ES-I3 (cell line): ENCODE data around the gene ZCCHC7.
"Not testable (repeated sequence)": the region's sequence is repeated elsewhere in the genome, so short reads cannot be mapped to it uniquely, and the experiment has no call there.

Source experiments
- H3K36me3 ChIP-seq: 2 replicates; pipeline ENCODE4 v1.6.1; 2013; ENCODE audit warnings: mild to moderate bottlenecking, low read length, control low read depth, moderate library complexity; ENCODE audit not compliant: insufficient read depth
- H3K4me1 ChIP-seq: 2 replicates; pipeline ENCODE4 v1.6.1; 2013; ENCODE audit warnings: mild to moderate bottlenecking, control low read depth, low read length; ENCODE audit not compliant: insufficient read depth
- H3K9ac ChIP-seq: 2 replicates; pipeline ENCODE4 v1.6.1; 2013; ENCODE audit warnings: low read depth, mild to moderate bottlenecking, low read length, moderate library complexity
- H3K9me3 ChIP-seq: 2 replicates; pipeline ENCODE4 v1.6.1; 2013; ENCODE audit warnings: mild to moderate bottlenecking, low read length, moderate library complexity; ENCODE audit not compliant: control insufficient read depth, insufficient read depth

The ZCCHC7 gene

GRCh38 chr9:37287317-37287716 is 166.9 kb downstream of the ZCCHC7 start:
- Histone ChIP-seq H3K36me3 (no peaks in the 10 kb centered on the region), H3K4me1 (peaks cover 12% of the 10 kb centered on the region), H3K9me3 (no peaks in the 10 kb centered on the region), H3K9ac (no peak overlapping the region)

- Histone ChIP-seq H3K9me3 (no peaks in the 10 kb centered on the region), H3K4me1 (peaks cover 5% of the 10 kb centered on the region), H3K9ac (no peak overlapping the region), H3K36me3 (no peaks in the 10 kb centered on the region)
Observed at GRCh38 chr9:37289631-37290030, 169.3 kb downstream of the ZCCHC7 start.

DNA sequence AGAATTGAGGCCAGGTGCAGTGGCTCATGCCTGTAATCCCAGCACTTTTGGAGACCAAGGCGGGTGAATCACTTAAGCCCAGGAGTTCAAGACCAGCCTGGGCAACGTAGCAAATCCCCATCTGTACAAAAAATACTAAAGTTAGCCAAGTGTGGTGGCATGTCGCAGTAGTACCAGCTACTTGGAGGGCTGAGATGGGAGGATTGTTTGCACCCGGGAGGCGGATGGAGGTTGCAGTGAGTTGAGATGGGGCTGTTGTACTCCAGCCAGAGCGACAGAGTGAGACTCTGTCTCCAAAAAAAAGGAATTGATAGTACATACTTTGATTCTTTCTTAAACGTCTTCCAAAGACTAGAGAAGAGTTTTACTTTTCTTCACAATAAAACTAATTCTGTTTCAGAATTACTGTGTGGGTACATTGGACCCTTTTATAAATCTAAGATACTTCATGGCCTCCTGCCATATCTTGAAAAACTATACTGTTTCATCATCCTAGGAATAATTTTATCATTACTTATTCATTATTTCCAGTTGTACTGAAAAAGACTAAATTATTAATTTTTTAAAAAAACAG is 170.1 kb downstream of the ZCCHC7 start:
- Histone ChIP-seq H3K9ac (no peak overlapping the region), H3K36me3 (no peaks in the 10 kb centered on the region), H3K9me3 (no peaks in the 10 kb centered on the region), H3K4me1 (peaks cover 5% of the 10 kb centered on the region)

GRCh38 chr9:37290940-37291485 is 170.6 kb downstream of the ZCCHC7 start:
- Histone ChIP-seq H3K9ac (no peak overlapping the region), H3K9me3 (no peaks in the 10 kb centered on the region), H3K4me1 (peaks cover 5% of the 10 kb centered on the region), H3K36me3 (no peaks in the 10 kb centered on the region)

- not testable (repeated sequence) for H3K9me3 ChIP-seq, H3K36me3 ChIP-seq, H3K4me1 ChIP-seq, H3K9ac ChIP-seq
Observed at GRCh38 chr9:37291612-37292238, 171.4 kb downstream of the ZCCHC7 start.

DNA sequence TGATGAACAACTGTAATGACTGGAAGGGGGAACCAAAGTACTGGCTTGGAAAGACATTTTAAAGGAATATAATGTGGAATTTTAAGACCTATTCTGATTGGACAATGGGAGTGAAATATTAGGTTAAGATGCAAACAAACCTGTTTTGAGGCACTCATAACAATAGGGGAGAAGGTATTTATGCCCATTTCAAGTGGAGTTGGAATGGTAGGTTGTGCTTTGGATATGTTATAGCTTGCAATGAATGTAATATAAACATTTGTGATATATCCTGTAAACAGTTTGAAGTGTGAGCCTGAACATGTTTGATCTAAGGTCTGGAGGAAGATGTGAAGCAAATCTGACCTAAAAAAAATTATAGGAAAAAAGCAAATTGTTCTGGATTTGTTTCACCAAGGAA is 172.5 kb downstream of the ZCCHC7 start:
- H3K9me3 ChIP-seq, result no peaks in the 10 kb centered on the region
- H3K9ac ChIP-seq, result no peak overlapping the region
- H3K4me1 ChIP-seq, result peaks cover 5% of the 10 kb centered on the region
- H3K36me3 ChIP-seq, result no peaks in the 10 kb centered on the region

DNA sequence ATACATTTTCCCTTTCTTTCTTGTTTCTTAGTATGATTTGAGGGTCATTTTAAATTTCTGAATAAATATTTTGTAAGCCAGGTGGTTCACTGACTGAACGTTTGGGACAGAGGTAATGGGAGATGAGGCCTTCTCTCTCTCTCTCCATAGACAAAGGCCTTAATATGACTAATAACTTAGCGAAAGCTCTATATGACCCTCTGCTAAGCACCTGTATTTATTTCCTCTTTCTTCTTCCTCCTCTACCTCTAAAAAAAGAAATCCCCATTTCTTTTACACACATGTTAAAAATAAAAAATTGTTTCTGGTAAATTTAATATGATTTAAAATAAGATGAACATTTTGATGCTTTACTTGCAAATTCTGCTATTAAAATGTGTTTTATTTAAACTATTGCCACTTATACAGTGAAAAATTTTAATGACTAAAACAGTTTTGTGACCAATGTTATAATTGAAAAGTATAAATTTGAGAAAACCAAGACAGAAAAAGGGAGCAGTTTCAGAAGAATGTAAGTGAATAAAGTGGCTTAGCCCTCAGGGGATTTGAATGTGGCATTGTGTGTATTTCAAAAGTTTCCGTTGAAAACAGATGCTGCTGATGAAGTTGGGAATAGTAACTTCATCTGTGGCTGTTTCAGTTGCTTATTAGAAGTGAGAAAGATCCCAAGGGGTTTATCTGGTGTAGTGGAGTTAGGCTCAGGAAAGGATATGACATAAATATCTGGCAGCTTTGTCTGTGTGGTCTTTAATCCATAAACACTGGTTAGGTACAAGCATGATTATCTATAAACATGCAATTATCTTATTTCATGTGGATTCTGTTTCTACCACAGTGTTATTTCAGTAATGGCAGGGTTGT is 173.5 kb downstream of the ZCCHC7 start:
- Histone ChIP-seq H3K9ac (no peak overlapping the region), H3K9me3 (no peaks in the 10 kb centered on the region), H3K4me1 (peaks cover 5% of the 10 kb centered on the region), H3K36me3 (no peaks in the 10 kb centered on the region)

- Histone ChIP-seq H3K4me1 (peaks cover 5% of the 10 kb centered on the region), H3K9ac (no peak overlapping the region), H3K36me3 (no peaks in the 10 kb centered on the region), H3K9me3 (no peaks in the 10 kb centered on the region)
Observed at GRCh38 chr9:37295178-37295577, 174.8 kb downstream of the ZCCHC7 start.

DNA sequence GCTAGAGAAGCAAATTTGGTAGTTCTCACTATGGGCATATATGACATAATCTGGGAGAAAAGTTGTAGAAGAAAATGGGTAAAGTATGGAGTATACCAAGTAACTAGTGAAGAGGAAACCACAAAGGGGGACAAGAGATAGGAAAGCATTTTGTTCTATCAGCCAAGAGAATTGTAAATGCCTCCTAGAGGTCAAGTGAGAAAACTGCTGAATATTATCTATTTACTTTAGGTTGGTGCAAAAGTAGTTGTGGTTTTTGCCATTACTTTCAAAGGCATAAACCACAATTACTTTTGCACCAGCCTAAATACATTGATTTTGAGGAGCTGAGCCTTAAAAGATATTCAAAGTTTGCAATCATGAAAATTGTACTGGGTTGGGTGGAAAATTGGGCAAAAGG is 175.4 kb downstream of the ZCCHC7 start:
- H3K36me3 ChIP-seq, result no peaks in the 10 kb centered on the region
- peaks cover 10% of the 10 kb centered on the region for H3K4me1 ChIP-seq
- no peaks in the 10 kb centered on the region for H3K9me3 ChIP-seq
- H3K9ac ChIP-seq, result no peak overlapping the region

DNA sequence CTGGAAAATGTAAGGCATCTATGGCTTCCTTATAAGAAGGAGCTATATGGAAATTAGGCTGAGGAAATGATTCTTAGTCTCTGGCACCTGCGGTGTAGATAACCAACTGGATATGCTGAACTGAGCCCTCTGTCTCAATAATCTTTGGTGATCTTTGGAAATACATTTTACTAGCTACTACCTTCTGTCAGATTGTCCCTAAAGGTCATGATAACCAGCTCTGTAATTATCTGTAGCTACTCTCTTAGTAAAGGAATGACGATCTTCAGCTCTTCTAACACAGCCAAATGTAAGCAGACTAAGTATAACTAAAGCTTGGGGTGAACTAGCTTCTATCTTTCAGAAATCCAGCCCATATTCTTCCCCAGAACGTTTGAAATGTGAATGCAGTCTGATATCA is 177.2 kb downstream of the ZCCHC7 start:
- H3K9ac ChIP-seq, result no peak overlapping the region
- H3K36me3 ChIP-seq, result no peaks in the 10 kb centered on the region

GRCh38 chr9:37300620-37301019 is 180.2 kb downstream of the ZCCHC7 start:
- H3K9ac ChIP-seq, result no peak overlapping the region
- H3K9me3 ChIP-seq, result no peaks in the 10 kb centered on the region
- H3K36me3 ChIP-seq, result no peaks in the 10 kb centered on the region

More for the DNA sequence above, 177.2 kb downstream of the ZCCHC7 start:
- Histone ChIP-seq H3K4me1 (peaks cover 15% of the 10 kb centered on the region), H3K9me3 (no peaks in the 10 kb centered on the region)

GRCh38 chr9:37301042-37301853 is 180.9 kb downstream of the ZCCHC7 start:
- Histone ChIP-seq H3K36me3 (no peaks in the 10 kb centered on the region), H3K9ac (no peak overlapping the region), H3K9me3 (no peaks in the 10 kb centered on the region), H3K4me1 (peaks cover 10% of the 10 kb centered on the region)

More at GRCh38 chr9:37300620-37301019, 180.2 kb downstream of the ZCCHC7 start:
- peaks cover 10% of the 10 kb centered on the region for H3K4me1 ChIP-seq

GRCh38 chr9:37301854-37302172 is 181.4 kb downstream of the ZCCHC7 start:
- Histone ChIP-seq H3K4me1 (peaks cover 10% of the 10 kb centered on the region), H3K9me3 (no peaks in the 10 kb centered on the region), H3K9ac (no peak overlapping the region), H3K36me3 (no peaks in the 10 kb centered on the region)

DNA sequence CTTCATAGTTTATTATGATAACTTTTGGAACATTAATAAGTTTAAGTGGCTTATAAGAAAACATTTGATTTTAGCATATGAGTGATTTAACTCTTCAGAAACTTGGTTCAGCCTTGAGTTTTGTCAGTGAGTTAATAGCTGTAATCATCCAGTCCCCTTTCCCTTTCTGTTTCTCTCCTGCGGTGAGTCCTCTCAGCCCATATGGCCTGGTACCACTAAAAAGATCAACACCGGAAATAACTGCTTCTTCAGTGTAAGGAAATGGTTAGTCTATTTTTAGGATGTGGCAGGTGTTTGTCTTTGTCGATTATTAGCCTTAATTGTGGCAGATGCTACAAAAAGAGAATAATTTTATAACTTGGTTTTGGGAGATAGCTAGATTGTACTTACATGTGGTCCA is 181.9 kb downstream of the ZCCHC7 start:
- Histone ChIP-seq H3K9me3 (no peaks in the 10 kb centered on the region), H3K36me3 (no peaks in the 10 kb centered on the region), H3K9ac (no peak overlapping the region), H3K4me1 (peaks cover 10% of the 10 kb centered on the region)
